NCI-H2171 (cell line): ENCODE data around the gene POFUT2.
"Not testable (repeated sequence)": the region's sequence is repeated elsewhere in the genome, so short reads cannot be mapped to it uniquely, and the experiment has no call there.

Source experiments
- DNase-seq: peaks from one replicate; lab custom pipeline; 2025; lab: John Stamatoyannopoulos, UW

The POFUT2 gene

DNA sequence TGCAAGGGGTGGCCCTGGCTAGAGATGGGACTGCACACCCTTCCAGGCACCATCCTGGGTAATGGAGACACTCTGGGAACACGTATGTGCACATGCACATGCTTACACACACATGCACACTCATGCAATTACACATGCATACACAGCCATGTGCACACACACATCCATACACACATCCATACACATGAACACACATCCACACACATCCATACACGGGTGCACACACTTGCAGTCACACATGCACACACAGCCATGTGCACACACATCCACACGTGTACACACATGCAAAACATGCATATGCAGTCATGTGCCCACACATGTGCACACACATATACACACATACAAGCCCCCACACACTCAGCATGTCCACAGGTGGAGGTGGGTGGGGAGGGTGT lies 22.3 kb upstream of the POFUT2 start:
- no peak for DNase-seq

- DNase-seq, result no peak
Observed at GRCh38 chr21:45309069-45309986, 21.6 kb upstream of the POFUT2 start.

DNA sequence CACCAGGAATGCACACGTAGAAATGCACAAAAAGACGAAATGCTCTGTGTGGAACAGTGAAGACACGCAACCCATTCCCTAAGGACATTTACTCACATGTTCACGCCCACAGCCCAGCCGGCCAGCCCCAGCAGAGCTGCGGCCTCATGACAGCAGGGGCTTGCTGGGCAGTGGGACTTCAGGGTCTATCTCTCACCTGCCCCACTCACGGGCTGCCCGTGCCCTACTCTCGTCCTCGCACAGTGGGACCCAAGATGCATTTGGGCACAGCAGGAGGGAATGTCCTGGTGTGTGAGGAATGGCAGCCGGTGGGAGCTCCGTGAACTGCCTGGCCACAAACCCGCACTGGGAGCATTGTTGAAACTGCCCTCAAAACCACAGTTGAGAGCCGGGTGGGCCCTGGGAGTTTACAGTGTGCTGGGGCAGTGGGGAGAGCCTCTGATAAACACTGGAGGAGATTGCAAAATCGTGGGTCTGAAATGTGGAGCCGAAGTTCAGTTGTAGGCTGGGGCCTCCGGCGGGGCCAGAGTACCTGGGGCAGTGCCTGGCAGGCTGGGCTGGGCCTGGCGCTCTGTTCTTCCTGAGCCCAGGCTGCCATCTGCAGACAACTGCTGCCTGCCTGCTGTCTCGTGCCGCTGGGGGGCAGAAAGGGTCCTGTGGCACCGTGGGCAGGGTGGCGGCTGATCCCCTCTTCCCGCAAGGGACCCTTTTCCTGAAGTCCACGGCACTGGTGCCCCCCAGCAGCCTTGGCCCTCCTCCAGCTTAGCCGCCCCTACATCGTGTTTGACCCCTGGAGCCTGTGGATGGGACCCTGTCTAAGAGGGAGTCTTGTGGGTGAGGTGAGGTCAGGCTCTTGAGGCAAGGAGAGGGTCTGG lies 20.7 kb upstream of the POFUT2 start:
- no peak for DNase-seq

- not testable (repeated sequence) for DNase-seq
Observed at GRCh38 chr21:45307597-45308158, 20.0 kb upstream of the POFUT2 start.

DNA sequence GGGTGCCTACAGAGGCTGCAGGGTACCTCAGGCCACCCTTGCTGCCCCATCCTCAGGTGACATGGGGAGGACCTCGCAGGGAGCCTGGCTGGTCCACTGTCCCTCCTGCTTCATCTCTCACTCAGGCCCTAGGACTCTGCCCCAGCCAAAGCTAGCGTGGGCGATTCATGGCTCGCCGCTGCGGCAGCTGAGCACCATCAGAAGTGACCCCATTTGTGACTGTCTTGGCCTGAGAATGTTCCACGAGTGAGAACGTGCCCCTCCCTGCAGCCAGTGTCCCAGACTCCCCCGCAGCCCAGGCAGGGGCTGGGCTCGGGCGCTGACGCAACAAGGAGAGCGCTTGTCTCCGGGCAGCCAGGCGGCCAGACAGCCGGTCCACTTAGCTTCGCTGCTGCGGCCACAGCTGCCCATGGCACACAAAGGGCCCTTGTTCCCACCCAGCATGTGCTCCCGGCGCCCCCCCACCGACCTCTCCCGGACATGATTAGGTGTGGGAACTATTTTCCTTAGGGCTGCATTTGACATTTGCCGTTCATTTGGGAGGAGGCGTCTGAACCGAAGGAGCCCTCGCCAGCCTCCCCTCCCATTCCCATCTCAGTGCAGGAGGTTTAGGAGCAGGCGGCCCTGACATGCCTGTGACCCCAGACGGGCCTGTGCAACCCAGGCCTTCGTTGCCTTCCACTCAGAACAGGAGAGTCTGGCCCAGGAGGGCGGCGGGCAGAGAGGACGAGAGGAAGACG lies 19.3 kb upstream of the POFUT2 start:
- no peak for DNase-seq

GRCh38 chr21:45306453-45306831 lies 18.7 kb upstream of the POFUT2 start:
- DNase-seq, result no peak

GRCh38 chr21:45305836-45306235 lies 18.1 kb upstream of the POFUT2 start:
- no peak for DNase-seq

DNA sequence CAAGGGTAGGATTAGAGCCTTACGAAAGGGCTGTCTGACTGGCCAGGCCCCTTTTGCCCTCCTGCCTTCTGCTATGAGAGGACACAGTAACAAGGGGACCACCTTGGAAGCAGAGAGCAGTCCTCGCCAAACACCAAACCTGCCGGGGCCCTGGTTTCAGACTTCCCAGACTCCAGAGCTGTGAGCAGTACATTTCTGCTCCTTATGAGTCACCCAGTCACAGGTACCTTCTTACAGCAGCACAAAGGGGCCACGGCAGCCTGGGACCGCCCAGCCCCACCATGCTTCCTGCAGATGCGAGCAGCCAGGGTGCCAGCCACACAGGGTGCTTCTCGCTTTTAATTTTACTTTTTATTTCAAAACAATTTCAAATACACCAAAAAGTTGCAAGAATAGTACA lies 17.2 kb upstream of the POFUT2 start:
- no peak for DNase-seq

- DNase-seq, result no peak
Observed at GRCh38 chr21:45304476-45304830, 16.8 kb upstream of the POFUT2 start.

- DNase-seq, result no peak
Observed at GRCh38 chr21:45303751-45304475, 16.2 kb upstream of the POFUT2 start.

DNA sequence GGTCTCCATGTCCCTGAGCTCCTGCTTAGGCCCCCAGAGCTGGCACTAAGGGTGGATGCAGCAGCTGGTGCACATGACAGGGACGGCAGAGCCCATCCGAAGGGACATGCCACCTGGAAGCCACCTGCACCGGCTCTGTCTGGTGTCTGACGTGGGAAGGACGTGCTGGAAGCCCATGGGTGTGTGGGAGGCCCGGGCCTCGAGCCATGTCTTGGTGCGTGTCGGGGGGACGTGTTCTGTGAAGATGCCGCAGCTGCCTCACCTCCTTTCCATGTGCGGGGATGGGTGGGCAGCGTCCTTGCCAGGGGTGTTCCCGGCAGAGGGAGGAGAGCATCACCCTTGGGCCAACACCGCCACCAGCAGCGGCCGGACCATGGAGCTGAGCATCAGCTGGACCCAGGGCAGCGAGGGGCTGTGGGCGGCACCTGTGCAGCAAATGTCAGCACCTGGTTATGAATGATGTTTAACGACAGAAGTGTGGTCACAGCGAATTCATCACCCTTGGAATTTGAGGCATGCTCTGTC lies 15.5 kb upstream of the POFUT2 start:
- DNase-seq, result no peak

DNA sequence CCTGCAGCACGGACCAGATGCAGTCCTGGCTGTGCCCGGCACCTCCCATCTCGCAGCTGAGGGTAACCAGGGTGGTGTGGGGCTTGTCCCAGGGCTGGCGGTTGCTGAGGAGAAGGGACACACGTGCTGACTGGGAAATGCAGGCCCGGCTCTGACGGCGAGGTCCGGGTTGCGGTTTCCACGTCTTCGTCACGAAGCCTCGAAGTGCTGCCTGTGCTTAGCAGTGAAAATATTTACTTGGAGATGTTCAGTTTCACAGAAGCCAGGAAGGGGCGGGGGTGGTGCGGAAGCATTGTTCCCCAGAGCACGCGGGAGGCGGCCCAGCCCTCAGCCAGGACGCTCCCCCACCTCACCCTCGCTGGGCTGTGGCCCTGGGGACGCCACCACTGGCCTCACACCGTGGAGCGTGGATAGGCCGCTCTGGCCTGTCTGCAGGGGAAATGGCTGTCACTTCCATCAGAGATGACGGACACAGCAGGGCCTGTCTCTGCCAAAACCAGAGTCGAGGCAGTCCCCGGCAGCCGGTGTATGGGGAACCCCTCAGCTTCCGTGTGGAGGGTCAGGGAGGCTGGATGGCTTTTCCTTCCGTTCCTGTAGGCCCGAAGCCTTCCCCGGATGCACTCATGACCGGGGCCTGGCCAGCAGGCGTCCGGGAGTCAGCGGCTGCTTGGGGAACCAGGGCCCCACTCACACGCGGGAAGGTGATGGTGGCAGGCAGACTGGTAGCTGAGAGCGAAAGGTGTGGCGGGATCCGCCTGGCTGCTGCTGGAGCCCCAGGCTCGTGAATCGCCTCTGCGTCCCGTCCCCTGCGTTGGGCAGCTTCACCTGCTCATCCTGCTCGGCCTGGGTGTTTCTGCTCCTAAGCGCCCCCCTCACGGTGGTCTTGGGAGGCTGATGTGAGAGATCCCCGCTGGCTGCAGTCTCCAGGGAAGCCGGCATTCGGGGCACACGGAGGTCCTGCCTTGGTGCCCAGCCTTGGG lies 14.7 kb upstream of the POFUT2 start:
- no peak for DNase-seq

DNA sequence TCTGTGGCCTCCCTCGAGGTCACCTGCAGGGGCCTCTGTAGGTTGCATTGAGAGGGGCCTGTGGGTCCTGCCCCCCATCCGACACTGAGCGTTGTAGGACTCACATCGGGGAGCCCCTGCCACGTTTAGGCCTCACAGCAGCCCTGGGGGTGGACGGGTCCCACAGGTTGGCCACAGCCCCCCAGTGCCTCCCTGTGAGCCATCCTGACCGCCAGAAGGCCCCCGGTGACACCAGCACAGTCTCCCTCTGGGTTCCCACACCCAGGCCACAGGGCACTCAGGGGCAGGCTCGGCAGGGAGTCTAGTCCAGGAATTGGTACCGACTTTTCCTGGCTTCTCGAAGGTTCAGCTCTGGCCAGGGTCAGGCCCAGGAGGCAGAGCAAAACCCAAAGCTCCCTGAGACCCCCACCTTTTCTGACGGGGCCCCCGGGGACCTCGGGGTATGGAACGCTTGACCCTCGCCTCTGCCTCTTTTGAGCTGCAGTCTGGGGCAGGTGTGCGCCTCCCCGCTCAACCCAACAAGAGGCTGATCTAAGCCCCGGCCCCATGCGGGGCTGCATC lies 13.9 kb upstream of the POFUT2 start:
- no peak for DNase-seq

DNA sequence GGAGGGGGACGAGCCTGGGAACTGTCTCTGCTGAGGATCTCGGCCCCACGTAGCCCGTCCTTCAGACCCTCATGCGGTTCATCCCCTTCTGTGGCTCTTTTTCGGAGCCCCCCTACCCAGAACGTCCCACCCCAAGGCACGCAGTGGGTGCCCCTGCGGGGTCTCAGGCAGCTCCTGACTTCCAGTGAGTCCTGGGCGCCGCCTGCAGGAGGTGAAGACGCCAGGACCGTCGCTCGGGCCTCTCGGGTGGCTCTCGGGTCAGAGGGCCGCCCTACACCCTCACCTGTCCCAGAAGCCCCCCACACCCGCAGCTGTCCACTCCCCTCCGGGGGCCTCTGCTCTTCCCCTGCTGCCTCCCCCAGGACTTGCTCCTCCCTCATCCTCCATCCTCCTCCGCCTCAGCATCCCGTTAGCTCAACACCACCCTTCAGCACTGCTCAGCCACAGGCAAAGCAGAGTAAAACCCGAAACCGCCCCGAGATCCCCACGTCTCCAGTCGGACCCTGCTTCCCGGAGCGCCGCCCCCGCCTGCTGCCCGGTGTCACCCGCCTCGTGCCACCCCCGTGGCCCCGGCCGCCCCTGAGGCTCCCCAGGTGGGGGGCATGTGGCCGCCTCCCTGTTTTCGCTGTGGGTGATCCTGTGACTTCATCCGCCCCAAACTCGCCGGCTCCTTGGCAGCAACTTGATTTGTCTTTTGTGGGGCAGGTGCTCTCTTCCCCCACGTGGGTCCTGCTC lies 13.3 kb upstream of the POFUT2 start:
- no peak for DNase-seq

DNA sequence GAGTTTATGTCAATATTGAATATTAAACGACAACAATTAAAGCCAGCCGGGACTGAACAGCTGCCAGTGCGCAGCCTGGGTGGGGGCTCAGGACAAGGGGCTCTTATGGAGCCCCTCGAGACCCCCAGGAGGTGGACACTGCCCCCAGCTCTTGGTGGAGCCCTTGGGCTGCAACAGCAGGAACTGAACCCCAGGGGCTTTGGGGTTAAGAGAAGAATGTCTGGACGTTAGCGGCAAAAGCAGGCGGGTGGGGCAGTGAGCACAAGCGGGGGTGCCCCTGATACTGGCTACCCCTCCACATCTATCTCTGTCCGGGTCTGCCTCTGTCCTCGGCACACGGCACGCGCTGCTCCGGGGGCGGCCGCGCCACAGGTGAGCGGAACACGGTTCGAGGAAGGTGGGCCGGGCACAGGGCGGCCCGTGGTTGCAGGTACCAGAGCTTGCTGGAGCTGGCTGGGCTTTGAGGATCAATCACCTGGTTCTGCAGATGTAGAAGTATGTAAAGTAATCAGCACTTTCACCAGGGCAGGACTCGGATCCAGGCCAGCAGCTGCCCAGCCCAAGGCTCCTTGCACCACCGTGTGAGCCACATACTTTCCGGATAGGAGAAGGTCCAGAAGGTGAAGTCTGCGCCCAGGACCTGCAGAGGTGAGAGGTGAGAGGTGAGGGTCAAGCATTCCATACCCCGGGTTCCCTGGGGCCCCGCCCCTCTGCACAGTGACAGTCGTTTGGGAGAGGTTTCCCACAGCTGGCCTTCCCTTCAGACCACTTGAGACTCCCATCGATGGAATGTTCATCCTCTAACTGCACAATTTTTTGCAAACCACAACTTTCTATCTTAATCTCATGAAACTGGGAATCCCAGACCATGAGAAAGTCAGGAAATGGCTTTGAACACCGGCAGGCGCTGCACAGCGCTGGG lies 12.4 kb upstream of the POFUT2 start:
- no peak for DNase-seq

DNA sequence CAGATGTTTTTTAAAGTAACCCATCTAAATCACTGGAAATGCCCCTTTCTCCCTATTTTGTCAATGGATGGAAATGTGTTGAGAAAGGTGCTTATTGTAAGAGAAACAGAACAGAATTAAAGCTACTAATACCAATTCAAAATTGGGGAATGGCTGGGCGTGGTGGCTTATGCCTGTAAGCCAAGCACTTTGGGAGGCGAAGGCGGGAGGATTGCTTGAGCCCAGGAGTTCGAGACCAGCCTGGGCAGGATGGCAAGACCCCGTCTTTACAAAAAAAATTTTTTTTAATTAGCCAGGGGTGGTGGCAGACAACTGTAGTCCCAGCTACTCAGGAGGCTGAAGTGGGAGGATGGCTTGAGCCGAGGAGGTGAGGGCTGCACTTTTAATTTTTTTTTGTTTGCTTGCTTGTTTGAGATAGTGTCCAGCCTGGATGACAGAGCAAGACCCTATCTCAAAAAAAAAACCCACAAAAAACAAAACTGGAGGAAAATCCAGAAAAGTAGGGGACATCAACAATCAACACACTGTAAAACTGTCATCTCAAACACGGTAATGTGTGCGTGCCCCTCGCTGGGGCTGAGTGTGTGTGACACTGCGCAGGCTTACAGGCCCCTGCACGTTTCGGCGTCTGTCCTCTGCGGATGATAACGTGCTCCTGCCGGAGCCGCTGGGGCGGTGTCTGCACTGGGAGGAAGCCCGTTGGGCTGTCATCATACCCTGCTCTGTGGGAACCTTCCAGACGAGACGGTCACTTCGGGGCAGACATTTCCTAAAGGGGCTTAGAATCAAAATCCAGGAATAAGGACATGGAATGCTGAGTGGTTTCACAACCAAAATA lies 11.6 kb upstream of the POFUT2 start:
- no peak for DNase-seq

- no peak for DNase-seq
Observed at GRCh38 chr21:45297869-45298268, 10.2 kb upstream of the POFUT2 start.
